B cell (primary cell): ENCODE measurements around the gene CAPG. TPM values are rescaled to one million over a fixed set of nuclear protein-coding genes. Genes with fewer than 3 reads are reported as not detected.

ENCODE experiments used
- ATAC-seq: fragments of 200-7000 bp; cut with Tn5 transposase; one replicate; pipeline ENCODE4 v1.10.0; 2021; ENCODE audit warnings: low read depth, mild to moderate bottlenecking, moderate number of reproducible peaks, moderate library complexity
- CTCF ChIA-PET: fragments of 350-600 bp; sonication (Branson Sonifier 250); formaldehyde crosslinking; loops from one replicate; lab custom pipeline; 2021; ENCODE audit warnings: antibody characterized with exemption, inconsistent platforms; lab: Charles Lee
- POLR2A ChIA-PET: fragments of 350-600 bp; sonication (Branson Sonifier 250); formaldehyde crosslinking; loops from one replicate; lab custom pipeline; 2021; ENCODE audit warnings: antibody characterized with exemption; lab: Charles Lee
- DNase-seq: peaks from one replicate; pipeline ENCODE4 v3.0.0; 2013
- H2AFZ ChIP-seq: 2 replicates; pipeline ENCODE4 v1.6.1; 2012; ENCODE audit warnings: mild to moderate bottlenecking, low read depth, low read length; ENCODE audit not compliant: insufficient read depth, poor library complexity, severe bottlenecking
- H3K27ac ChIP-seq, 2 donors: 1 replicate in 1 of 2; 2 replicates in 1 of 2; pipeline ENCODE4 v1.5.1; 2012 to 2013; ENCODE audit warnings: low read length in 2 of 2, mild to moderate bottlenecking in 2 of 2, moderate library complexity in 1 of 2
- H3K27me3 ChIP-seq, 4 experiments: fragments of 200-600 bp in 1 of 4; sonication (generic) in 1 of 4; replicated peaks in 1 of 4; 1 replicate in 2 of 4; 2 replicates in 2 of 4; pipeline versions ENCODE4 v1.6.1 to v1.7.0; 2013 to 2016; ENCODE audit warnings: low read length in 3 of 4, mild to moderate bottlenecking in 2 of 4, mixed read lengths in 1 of 4, moderate library complexity in 1 of 4; ENCODE audit not compliant: insufficient read depth in 4 of 4, control insufficient read depth in 3 of 4; ENCODE audit errors: control extremely low read depth in 1 of 4
- H3K36me3 ChIP-seq, 2 experiments: replicated peaks in 1 of 2; 1 replicate in 1 of 2; 2 replicates in 1 of 2; pipeline versions ENCODE4 v1.6.1 to v1.7.1; 2013; ENCODE audit warnings: low read length in 1 of 2; ENCODE audit not compliant: insufficient read depth in 2 of 2, control insufficient read depth in 1 of 2; ENCODE audit errors: control extremely low read depth in 1 of 2, extremely low read depth in 1 of 2
- H3K4me1 ChIP-seq, 2 donors: fragments of 200-600 bp in 1 of 2; sonication (generic) in 1 of 2; 1 replicate in 1 of 2; 2 replicates in 1 of 2; pipeline versions ENCODE4 v1.5.1 to v1.6.1; 2013 to 2017; ENCODE audit warnings: low read length in 2 of 2; ENCODE audit not compliant: control insufficient read depth in 2 of 2, insufficient read depth in 2 of 2
- H3K4me2 ChIP-seq: replicated peaks from 2 replicates; pipeline ENCODE3; 2012; ENCODE audit warnings: mild to moderate bottlenecking, low read depth, low read length; ENCODE audit not compliant: poor library complexity, severe bottlenecking
- H3K4me3 ChIP-seq, 5 experiments: fragments of 200-600 bp in 1 of 5; sonication (generic) in 1 of 5; 1 replicate in 3 of 5; 2 replicates in 2 of 5; pipeline versions ENCODE4 v1.5.1 to v1.7.0; 2011 to 2016; ENCODE audit warnings: low read length in 4 of 5, mild to moderate bottlenecking in 4 of 5, low read depth in 2 of 5, control low read depth in 1 of 5, moderate library complexity in 1 of 5; ENCODE audit not compliant: insufficient read depth in 1 of 5; ENCODE audit errors: control extremely low read depth in 1 of 5, extremely low read depth in 1 of 5
- H3K79me2 ChIP-seq: fragments of 200-600 bp; sonication (generic); one replicate; pipeline ENCODE4 v1.6.0; 2016; ENCODE audit warnings: low read length; ENCODE audit not compliant: control insufficient read depth, insufficient read depth
- H3K9ac ChIP-seq: fragments of 200-600 bp; sonication (generic); 2 replicates; pipeline ENCODE4 v1.6.1; 2017; ENCODE audit warnings: mild to moderate bottlenecking, low read length, moderate library complexity
- H3K9me3 ChIP-seq, 3 donors: one replicate each; pipeline versions ENCODE4 v1.6.1 to v1.7.1; 2013; ENCODE audit warnings: low read length in 2 of 3; ENCODE audit not compliant: control insufficient read depth in 2 of 3, insufficient read depth in 1 of 3; ENCODE audit errors: control extremely low read depth in 1 of 3
- H4K20me1 ChIP-seq: 2 replicates; pipeline ENCODE4 v1.6.0; 2012; ENCODE audit warnings: mild to moderate bottlenecking, low read length; ENCODE audit not compliant: insufficient read depth, control insufficient read depth, poor library complexity, severe bottlenecking
- H3K27ac Mint-ChIP-seq: one replicate; pipeline ENCODE4 v1.8.0; 2021; ENCODE audit warnings: mixed read lengths
- H3K27me3 Mint-ChIP-seq: one replicate; pipeline ENCODE4 v1.8.0; 2021; ENCODE audit warnings: mixed read lengths
- H3K4me1 Mint-ChIP-seq: one replicate; pipeline ENCODE4 v1.8.0; 2021; ENCODE audit warnings: mixed read lengths
- H3K4me3 Mint-ChIP-seq: one replicate; pipeline ENCODE4 v1.8.0; 2021; ENCODE audit warnings: mixed read lengths
- H3K9me3 Mint-ChIP-seq: one replicate; pipeline ENCODE4 v1.8.0; 2022; ENCODE audit warnings: mixed read lengths; ENCODE audit not compliant: insufficient read depth
- EZH2 ChIP-seq: IDR thresholded peaks from 2 replicates; pipeline ENCODE4 v1.6.1; 2012; ENCODE audit warnings: borderline replicate concordance, low read depth, mild to moderate bottlenecking, moderate library complexity, low read length; ENCODE audit not compliant: insufficient read depth, poor library complexity, severe bottlenecking
- WGBS: methylation state at CpG from one replicate; pipeline ENCODE4 v1.1.5; 2013; ENCODE audit warnings: missing lambda C conversion rate; ENCODE audit not compliant: insufficient coverage; 5-methylcytosine and 5-hydroxymethylcytosine counted together
- intact Hi-C: fragments of 100-400 bp; cut with micrococcal nuclease; formaldehyde crosslinking; loops from one replicate; pipeline ENCODE4 v1.10.0; 2022
- polyA plus RNA-seq: library from polyadenylated mRNA; depleted of rRNA; stranded (reverse); fragments of >200 nt; gene quantifications from 2 replicates; pipeline ENCODE4 v1.2.3, GENCODE V29; 2012
- total RNA-seq, 2 donors: library from RNA; stranded (reverse); fragments of 120-200 nt in 1 of 2; gene quantifications; 1 replicate in 1 of 2; 2 replicates in 1 of 2; pipeline versions ENCODE4 v1.2.3 to v1.2.4, GENCODE V29; 2013 to 2022
- TF ChIP-seq, protein P1 (sequence below): fragments of 200-600 bp; IDR thresholded peaks from one replicate; pipeline ENCODE4 v1.8.0; 2022; ENCODE audit warnings: antibody characterized with exemption, mild to moderate bottlenecking

Gene CAPG
- total and polyA plus RNA-seq, 2 donors (not counting 1 experiment from before 2014, with no cell fraction given) = 158 to 210 TPM

- no peaks in the 10 kb centered on the region for H3K4me1 Mint-ChIP-seq
- H3K27ac ChIP-seq = no peak overlapping the region
- no peak overlapping the region for H2AFZ ChIP-seq
- H3K36me3 ChIP-seq = no peaks in the 10 kb centered on the region
- ChIA-PET POLR2A (no interaction called here), CTCF (interaction anchor here (2.1 kb wide), 1 partner anchor 102 kb away, joined by 7 read pairs; no protein-coding TSS in a partner anchor)
- no peaks in the 10 kb centered on the region for H3K9me3 Mint-ChIP-seq
- H4K20me1 ChIP-seq = no peaks in the 10 kb centered on the region
- H3K4me3 ChIP-seq = no peak overlapping the region
- no peak overlapping the region for H3K4me2 ChIP-seq
- H3K4me1 ChIP-seq = no peaks in the 10 kb centered on the region
- intact Hi-C loops = no loop called here
- H3K79me2 ChIP-seq = no peaks in the 10 kb centered on the region
- no peak overlapping the region for H3K9ac ChIP-seq
- H3K27me3 Mint-ChIP-seq = no peaks in the 10 kb centered on the region
- no peak for DNase-seq
- no peak for ATAC-seq
- no peak for TF ChIP-seq EZH2
- TF ChIP-seq, protein P1, sequence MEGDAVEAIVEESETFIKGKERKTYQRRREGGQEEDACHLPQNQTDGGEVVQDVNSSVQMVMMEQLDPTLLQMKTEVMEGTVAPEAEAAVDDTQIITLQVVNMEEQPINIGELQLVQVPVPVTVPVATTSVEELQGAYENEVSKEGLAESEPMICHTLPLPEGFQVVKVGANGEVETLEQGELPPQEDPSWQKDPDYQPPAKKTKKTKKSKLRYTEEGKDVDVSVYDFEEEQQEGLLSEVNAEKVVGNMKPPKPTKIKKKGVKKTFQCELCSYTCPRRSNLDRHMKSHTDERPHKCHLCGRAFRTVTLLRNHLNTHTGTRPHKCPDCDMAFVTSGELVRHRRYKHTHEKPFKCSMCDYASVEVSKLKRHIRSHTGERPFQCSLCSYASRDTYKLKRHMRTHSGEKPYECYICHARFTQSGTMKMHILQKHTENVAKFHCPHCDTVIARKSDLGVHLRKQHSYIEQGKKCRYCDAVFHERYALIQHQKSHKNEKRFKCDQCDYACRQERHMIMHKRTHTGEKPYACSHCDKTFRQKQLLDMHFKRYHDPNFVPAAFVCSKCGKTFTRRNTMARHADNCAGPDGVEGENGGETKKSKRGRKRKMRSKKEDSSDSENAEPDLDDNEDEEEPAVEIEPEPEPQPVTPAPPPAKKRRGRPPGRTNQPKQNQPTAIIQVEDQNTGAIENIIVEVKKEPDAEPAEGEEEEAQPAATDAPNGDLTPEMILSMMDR = no peak
- H3K27ac Mint-ChIP-seq = no peak overlapping the region
- no peaks in the 10 kb centered on the region for H3K27me3 ChIP-seq
- 88% methylated on average over 3 of the region's 8 CpGs for WGBS
- H3K4me3 Mint-ChIP-seq = no peak overlapping the region
- H3K9me3 ChIP-seq = peaks cover 0 to 3% (median 0%) of the 10 kb centered on the region in 3 donors
These were observed 38.5 kb upstream of the CAPG start for GRCh38 chr2:85448461-85449213.

GRCh38 chr2:85447222-85447585 lies 37.0 kb upstream of the CAPG start:
- TF ChIP-seq, protein P1 = no peak
- TF ChIP-seq EZH2 = no peak
- no peaks in the 10 kb centered on the region for H3K27me3 Mint-ChIP-seq
- ChIA-PET CTCF (interaction anchor here (2.1 kb wide), 1 partner anchor 104 kb away, joined by 7 read pairs; no protein-coding TSS in a partner anchor), POLR2A (no interaction called here)
- no peaks in the 10 kb centered on the region for H3K4me1 Mint-ChIP-seq
- Histone ChIP-seq H3K4me3 (no peak overlapping the region), H4K20me1 (no peaks in the 10 kb centered on the region), H3K9ac (no peak overlapping the region), H3K27me3 (peaks cover 0 to 3% (median 0%) of the 10 kb centered on the region in 4 experiments), H3K9me3 (peaks cover 0 to 3% (median 0%) of the 10 kb centered on the region in 3 donors), H3K4me2 (no peak overlapping the region), H3K79me2 (no peaks in the 10 kb centered on the region), H3K27ac (no peak overlapping the region), H2AFZ (no peak overlapping the region), H3K36me3 (no peaks in the 10 kb centered on the region), H3K4me1 (no peaks in the 10 kb centered on the region)
- H3K4me3 Mint-ChIP-seq = no peak overlapping the region
- intact Hi-C loops = no loop called here
- whole genome bisulfite sequencing = 93% methylated on average over 8 of the region's 8 CpGs
- no peak for ATAC-seq
- DNase-seq = no peak
- H3K27ac Mint-ChIP-seq = no peak overlapping the region
- no peaks in the 10 kb centered on the region for H3K9me3 Mint-ChIP-seq
